Spleen (tissue), 7 donors: ENCODE data around the gene TMEM272.

Source experiments
- CTCF ChIP-seq, 11 experiments: fragments of 200-600 bp in 7 of 11; fragments of 450-650 bp in 4 of 11; sonication (generic) in 4 of 11; IDR thresholded peaks in 8 of 11; conservative IDR thresholded peaks in 3 of 11; 1 replicate in 7 of 11; 2 replicates in 4 of 11; pipeline versions ENCODE4 v1.4.0 to v1.8.0; 2016 to 2021; ENCODE audit warnings: antibody characterized with exemption in 11 of 11, inconsistent platforms in 4 of 11, mild to moderate bottlenecking in 1 of 11
- POLR2A ChIP-seq, 3 donors: fragments of 450-650 bp; IDR thresholded peaks; one replicate each; pipeline ENCODE4 v1.5.1; 2017; ENCODE audit warnings: antibody characterized with exemption in 3 of 3, mild to moderate bottlenecking in 1 of 3
- POLR2AphosphoS5 ChIP-seq, 3 donors: sonication (generic); formaldehyde crosslinking; IDR thresholded peaks; one replicate each; pipeline ENCODE4 v1.5.1; 2017; ENCODE audit warnings: antibody characterized with exemption in 3 of 3
- donor health status: DM: no; HTN: no; CAD: no; lungs with moderate emphysema.
- donor health status: DM: no; HTN: no; CAD: no.
- donor health status: DM: no; HTN: no; CAD: no.

GRCh38 chr13:51887468-51887867, 42.5 kb upstream of the TMEM272 start:
- TF ChIP-seq POLR2AphosphoS5 (IDR thresholded peaks at IDR 0.05): no peak
- no peak for TF ChIP-seq CTCF (IDR thresholded peaks at IDR 0.05 in 8 of 11, conservative IDR thresholded peaks at IDR 0.05 in 3 of 11)
- TF ChIP-seq POLR2A (IDR thresholded peaks at IDR 0.05): no peak
